Vagina (tissue), 2 donors: Measurements from ENCODE around the gene TMEM161B.

Experiments
- POLR2A ChIP-seq, 2 donors: fragments of 450-650 bp; IDR thresholded peaks; one replicate each; pipeline ENCODE4 v1.6.1; 2017; ENCODE audit warnings: antibody characterized with exemption in 2 of 2, mild to moderate bottlenecking in 2 of 2, moderate library complexity in 2 of 2
- POLR2AphosphoS5 ChIP-seq, 2 donors: sonication (generic); formaldehyde crosslinking; IDR thresholded peaks; one replicate each; pipeline ENCODE4 v1.9.0; 2017; ENCODE audit warnings: antibody characterized with exemption in 2 of 2, mild to moderate bottlenecking in 2 of 2, low read depth in 1 of 2; ENCODE audit not compliant: insufficient read depth in 1 of 2
- TF ChIP-seq, protein P1 (sequence below), 3 experiments: fragments of 450-650 bp in 2 of 3; fragments of 200-600 bp in 1 of 3; sonication (generic) in 1 of 3; IDR thresholded peaks; one replicate each; pipeline ENCODE4 v1.5.1; 2017 to 2019; ENCODE audit warnings: antibody characterized with exemption in 3 of 3, mild to moderate bottlenecking in 2 of 3, moderate library complexity in 2 of 3

DNA sequence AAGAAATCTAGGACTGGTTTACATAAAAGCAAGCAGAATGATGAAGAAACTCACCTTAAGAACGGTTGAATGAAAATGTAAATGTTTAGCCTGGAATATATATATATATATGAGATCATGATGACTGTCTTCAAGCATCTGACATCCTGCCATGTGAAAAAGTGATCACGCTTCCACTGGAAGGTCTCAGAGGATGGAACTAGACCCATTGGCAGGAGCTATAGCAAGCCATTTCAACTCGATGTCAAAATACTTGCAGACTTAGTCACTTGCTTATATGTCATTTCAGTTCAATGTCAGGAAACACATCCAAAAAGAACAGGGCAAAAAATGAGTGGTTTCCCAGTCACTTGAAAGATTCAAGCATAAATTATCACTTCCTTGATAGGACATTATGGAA, 22.2 kb upstream of the TMEM161B start:
- TF ChIP-seq, protein P1, sequence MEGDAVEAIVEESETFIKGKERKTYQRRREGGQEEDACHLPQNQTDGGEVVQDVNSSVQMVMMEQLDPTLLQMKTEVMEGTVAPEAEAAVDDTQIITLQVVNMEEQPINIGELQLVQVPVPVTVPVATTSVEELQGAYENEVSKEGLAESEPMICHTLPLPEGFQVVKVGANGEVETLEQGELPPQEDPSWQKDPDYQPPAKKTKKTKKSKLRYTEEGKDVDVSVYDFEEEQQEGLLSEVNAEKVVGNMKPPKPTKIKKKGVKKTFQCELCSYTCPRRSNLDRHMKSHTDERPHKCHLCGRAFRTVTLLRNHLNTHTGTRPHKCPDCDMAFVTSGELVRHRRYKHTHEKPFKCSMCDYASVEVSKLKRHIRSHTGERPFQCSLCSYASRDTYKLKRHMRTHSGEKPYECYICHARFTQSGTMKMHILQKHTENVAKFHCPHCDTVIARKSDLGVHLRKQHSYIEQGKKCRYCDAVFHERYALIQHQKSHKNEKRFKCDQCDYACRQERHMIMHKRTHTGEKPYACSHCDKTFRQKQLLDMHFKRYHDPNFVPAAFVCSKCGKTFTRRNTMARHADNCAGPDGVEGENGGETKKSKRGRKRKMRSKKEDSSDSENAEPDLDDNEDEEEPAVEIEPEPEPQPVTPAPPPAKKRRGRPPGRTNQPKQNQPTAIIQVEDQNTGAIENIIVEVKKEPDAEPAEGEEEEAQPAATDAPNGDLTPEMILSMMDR (IDR thresholded peaks at IDR 0.05): no peak
- TF ChIP-seq POLR2A (IDR thresholded peaks at IDR 0.05): no peak
- TF ChIP-seq POLR2AphosphoS5 (IDR thresholded peaks at IDR 0.05; ENCODE audit: insufficient read depth in 1 of 2, low read depth in 1 of 2): no peak
